Spinal cord (tissue), 10 donors: ENCODE measurements around the gene TEX55. TPM values are rescaled to one million over a fixed set of nuclear protein-coding genes. Genes with fewer than 3 reads are reported as not detected.
"Not testable (repeated sequence)": the region's sequence is repeated elsewhere in the genome, so short reads cannot be mapped to it uniquely, and the experiment has no call there.

ENCODE experiments used
- DNase-seq, 6 donors: peaks; one replicate each; pipeline versions ENCODE4 v3.0.0 to v3.0.0-alpha.2; 2013 to 2015; ENCODE audit warnings: low spot score in 6 of 6, low read depth in 4 of 6
- H3K27ac ChIP-seq: one replicate; pipeline ENCODE4 v1.5.1; 2013; ENCODE audit warnings: low read depth, low read length, control low read depth
- H3K27me3 ChIP-seq: one replicate; pipeline ENCODE4 v1.6.1; 2013; ENCODE audit warnings: low read length; ENCODE audit not compliant: control insufficient read depth, insufficient read depth
- H3K36me3 ChIP-seq: one replicate; pipeline ENCODE4 v1.6.1; 2013; ENCODE audit warnings: low read length; ENCODE audit not compliant: control insufficient read depth, insufficient read depth
- H3K4me1 ChIP-seq: one replicate; pipeline ENCODE4 v1.6.1; 2013; ENCODE audit warnings: low read length; ENCODE audit not compliant: control insufficient read depth, insufficient read depth
- H3K4me3 ChIP-seq: one replicate; pipeline ENCODE4 v1.5.1; 2013; ENCODE audit warnings: low read depth, low read length, control low read depth
- H3K9me3 ChIP-seq: one replicate; pipeline ENCODE4 v1.6.1; 2013; ENCODE audit warnings: low read length; ENCODE audit not compliant: control insufficient read depth, insufficient read depth
- WGBS: methylation state at CpG from one replicate; pipeline ENCODE4 v1.1.5; 2013; ENCODE audit warnings: missing lambda C conversion rate; ENCODE audit not compliant: insufficient coverage; 5-methylcytosine and 5-hydroxymethylcytosine counted together
- polyA plus RNA-seq, 2 donors: library from polyadenylated mRNA; unstranded; fragments of 120-200 nt; gene quantifications; one replicate each; pipeline ENCODE4 v1.2.1, GENCODE V29; 2013; ENCODE audit not compliant: insufficient read length in 2 of 2
- total RNA-seq, 2 donors: library from RNA; depleted of rRNA in 1 of 2; stranded (reverse); fragments of 120-200 nt in 1 of 2; fragments of >200 nt in 1 of 2; gene quantifications; one replicate each; pipeline versions ENCODE4 v1.2.3 to v1.2.4, GENCODE V29; 2013 to 2014
- donor health status: healthy.

The TEX55 gene
- total and polyA plus RNA-seq, 4 donors = not detected

GRCh38 chr3:119125742-119126504 is 20.0 kb upstream of the TEX55 start:
- no peaks in the 10 kb centered on the region for H3K36me3 ChIP-seq
- no peak for DNase-seq
- no peak overlapping the region for H3K4me3 ChIP-seq
- no peaks in the 10 kb centered on the region for H3K27me3 ChIP-seq
- no peaks in the 10 kb centered on the region for H3K4me1 ChIP-seq
- no peaks in the 10 kb centered on the region for H3K9me3 ChIP-seq
- WGBS = 79% methylated on average over 17 of the region's 17 CpGs
- no peak overlapping the region for H3K27ac ChIP-seq

GRCh38 chr3:119130291-119130690 is 15.7 kb upstream of the TEX55 start:
- H3K9me3 ChIP-seq, H3K4me1 ChIP-seq, DNase-seq, H3K27ac ChIP-seq, H3K4me3 ChIP-seq, H3K36me3 ChIP-seq, H3K27me3 ChIP-seq: not testable (repeated sequence)
- WGBS = 64% methylated on average over 6 of the region's 7 CpGs

- not testable (repeated sequence) for H3K4me1 ChIP-seq, H3K27ac ChIP-seq, H3K36me3 ChIP-seq, H3K4me3 ChIP-seq, H3K9me3 ChIP-seq, DNase-seq, H3K27me3 ChIP-seq
- WGBS = 100% methylated on average over 1 of the region's 4 CpGs
These were observed 13.7 kb upstream of the TEX55 start for GRCh38 chr3:119132291-119132690.

DNA sequence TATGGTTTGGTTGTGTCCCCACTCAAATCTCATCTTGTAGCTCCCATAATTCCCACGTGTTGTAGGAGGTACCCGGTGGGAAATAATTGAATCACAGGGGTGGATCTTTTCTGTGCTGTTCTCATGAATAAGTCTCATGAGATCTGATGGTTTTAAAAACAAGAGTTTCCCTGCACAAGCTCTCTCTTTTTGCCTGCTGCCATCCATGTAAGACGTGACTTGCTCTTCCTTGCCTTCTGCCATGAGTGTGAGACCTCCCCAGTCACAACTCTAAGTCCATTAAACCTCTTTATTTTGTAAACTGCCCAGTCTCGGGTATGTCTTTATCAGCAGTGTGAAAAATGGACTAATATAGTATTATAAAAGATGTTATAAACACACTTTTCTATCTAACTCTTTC is 6.6 kb upstream of the TEX55 start:
- WGBS = no CpG with 5 or more reads among the region's 4 CpGs
- DNase-seq = not testable (repeated sequence)

DNA sequence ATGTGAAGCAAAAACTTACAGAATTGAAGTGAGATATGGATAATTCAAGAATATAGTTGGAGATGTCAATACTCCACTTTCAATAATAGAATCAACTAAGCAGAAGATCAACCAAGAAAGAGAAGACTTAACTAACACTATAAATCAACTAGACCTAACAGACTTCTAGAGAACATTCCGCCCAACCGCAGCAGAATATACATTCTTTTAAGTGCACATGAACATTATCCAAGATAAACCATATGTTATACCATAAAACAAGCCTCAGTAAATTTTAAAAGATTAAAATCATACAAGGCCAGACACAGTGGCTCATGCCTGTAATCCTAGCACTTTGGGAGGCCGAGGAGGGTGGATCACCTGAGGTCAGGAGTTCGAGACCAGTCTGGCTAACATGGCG is 5.5 kb upstream of the TEX55 start:
- Histone ChIP-seq H3K27ac (no peak overlapping the region), H3K9me3 (peaks cover 1% of the 10 kb centered on the region), H3K36me3 (no peaks in the 10 kb centered on the region), H3K4me3 (no peak overlapping the region), H3K27me3 (no peaks in the 10 kb centered on the region), H3K4me1 (no peaks in the 10 kb centered on the region)
- no peak for DNase-seq
- 97% methylated on average over 3 of the region's 5 CpGs for WGBS

More for the DNA sequence above, 6.6 kb upstream of the TEX55 start:
- H3K9me3 ChIP-seq, H3K4me3 ChIP-seq, H3K4me1 ChIP-seq, H3K27ac ChIP-seq, H3K36me3 ChIP-seq, H3K27me3 ChIP-seq: not testable (repeated sequence)

- Histone ChIP-seq H3K4me3 (no peak overlapping the region), H3K36me3 (no peaks in the 10 kb centered on the region), H3K9me3 (no peaks in the 10 kb centered on the region), H3K4me1 (no peaks in the 10 kb centered on the region), H3K27me3 (no peaks in the 10 kb centered on the region), H3K27ac (no peak overlapping the region)
- DNase-seq = no peak
These were observed 851 bp upstream of the TEX55 start for GRCh38 chr3:119145128-119145499.

GRCh38 chr3:119146578-119147375 is 812 bp downstream of the TEX55 start:
- Histone ChIP-seq H3K4me1 (no peaks in the 10 kb centered on the region), H3K4me3 (no peak overlapping the region), H3K36me3 (no peaks in the 10 kb centered on the region), H3K27ac (no peak overlapping the region), H3K27me3 (no peaks in the 10 kb centered on the region), H3K9me3 (no peaks in the 10 kb centered on the region)
- DNase-seq = no peak
- WGBS = 88% methylated on average over 12 of the region's 15 CpGs

- Histone ChIP-seq H3K36me3 (no peaks in the 10 kb centered on the region), H3K4me3 (no peak overlapping the region), H3K4me1 (no peaks in the 10 kb centered on the region), H3K9me3 (no peaks in the 10 kb centered on the region), H3K27me3 (no peaks in the 10 kb centered on the region), H3K27ac (no peak overlapping the region)
- 50% methylated on average over 2 of the region's 2 CpGs for WGBS
- DNase-seq = no peak
These were observed 1.5 kb downstream of the TEX55 start for GRCh38 chr3:119147494-119147893.

DNA sequence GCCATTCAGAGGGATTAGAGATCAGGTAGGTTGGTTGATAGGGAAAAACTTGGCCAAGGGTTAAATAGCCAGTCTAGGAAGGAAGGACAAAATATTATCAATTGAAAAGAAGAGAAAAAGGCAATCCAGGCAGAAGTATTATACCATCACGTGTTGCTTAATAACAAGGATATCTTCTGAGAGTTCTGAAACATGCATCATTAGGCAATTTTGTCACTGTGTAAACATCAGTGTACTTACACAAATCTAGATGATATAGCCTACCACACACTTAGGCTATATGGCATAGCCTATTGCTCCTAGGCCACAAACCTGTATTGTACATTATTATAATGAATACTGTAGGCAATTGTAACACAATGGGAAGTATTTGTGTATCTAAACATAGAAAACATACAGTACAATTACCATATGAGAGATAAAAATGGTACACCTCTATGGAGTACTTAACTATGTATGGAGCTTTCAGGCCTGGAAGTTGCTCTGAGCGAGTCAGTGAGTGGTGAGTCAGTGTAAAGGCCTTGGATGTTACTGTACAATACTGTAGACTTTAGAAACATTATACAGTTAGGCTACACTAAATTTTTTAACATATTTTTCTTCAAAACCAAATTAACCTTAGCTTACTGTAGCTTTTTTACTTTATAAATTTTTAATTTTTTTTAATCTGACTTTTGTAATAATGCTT is 2.7 kb downstream of the TEX55 start:
- Histone ChIP-seq H3K9me3 (peaks cover 3% of the 10 kb centered on the region), H3K36me3 (no peaks in the 10 kb centered on the region), H3K27me3 (no peaks in the 10 kb centered on the region), H3K27ac (no peak overlapping the region), H3K4me3 (no peak overlapping the region), H3K4me1 (no peaks in the 10 kb centered on the region)
- WGBS = no CpG with 5 or more reads among the region's 2 CpGs
- DNase-seq = no peak
